BLaER1 treated with 17β-estradiol and CSF1 and Interleukin-3, amounts not matched to agents 10 nM and 100 nM (cell line): ENCODE results near the gene FAM241A.
"Not testable (repeated sequence)": the region's sequence is repeated elsewhere in the genome, so short reads cannot be mapped to it uniquely, and the experiment has no call there.

Experiments
- H3K27ac ChIP-seq, 11 experiments: shearing (Covaris generic); formaldehyde crosslinking; 2 replicates each; pipeline ENCODE4 v1.8.1; 2022
- H3K27me3 ChIP-seq, 11 experiments: shearing (Covaris generic); formaldehyde crosslinking; 2 replicates each; pipeline ENCODE4 v1.8.1; 2022
- H3K36me3 ChIP-seq, 11 experiments: shearing (Covaris generic); formaldehyde crosslinking; 2 replicates each; pipeline ENCODE4 v1.8.1; 2022
- H3K4me1 ChIP-seq, 10 experiments: shearing (Covaris generic); formaldehyde crosslinking; 2 replicates each; pipeline ENCODE4 v1.8.1; 2022
- H3K4me2 ChIP-seq, 11 experiments: shearing (Covaris generic); formaldehyde crosslinking; 2 replicates each; pipeline ENCODE4 v1.8.1; 2022
- H3K4me3 ChIP-seq, 10 experiments: shearing (Covaris generic); formaldehyde crosslinking; 2 replicates each; pipeline ENCODE4 v1.8.1; 2022
- H3K9ac ChIP-seq, 11 experiments: shearing (Covaris generic); formaldehyde crosslinking; 2 replicates each; pipeline ENCODE4 v1.8.1; 2022
- H3K9me3 ChIP-seq, 11 experiments: shearing (Covaris generic); formaldehyde crosslinking; replicated peaks in 1 of 11; 2 replicates each; pipeline ENCODE4 v1.8.1; 2022
- H4K20me1 ChIP-seq, 11 experiments: shearing (Covaris generic); formaldehyde crosslinking; 2 replicates each; pipeline ENCODE4 v1.8.1; 2022
- Cebpa-rat ChIP-seq, 11 experiments: shearing (Covaris generic); IDR thresholded peaks; 2 replicates each; pipeline ENCODE4 v1.8.1; 2022

Gene FAM241A

GRCh38 chr4:112145326-112145789, at the start of gene FAM241A:
Gene FAM241A (plus strand): TSS chr4:112145454. CDS start chr4:112145581, 127 bp downstream.
- H3K4me2 ChIP-seq: peak within 1 kb of the TSS; percentile 75 to 93 (median 85)
- H3K4me1 ChIP-seq: peaks cover 52 to 70% (median 55%) of the 10 kb centered on the region in 10 experiments
- peak within 1 kb of the TSS; percentile 84 to 100 (median 90) for H3K4me3 ChIP-seq
- no peaks in the 10 kb centered on the region for H3K9me3 ChIP-seq
- H4K20me1 ChIP-seq: peaks cover 0 to 16% (median 4%) of the 10 kb centered on the region in 11 experiments; a peak in 8 of 22 replicates
- H3K27ac ChIP-seq: peak within 1 kb of the TSS; percentile 67 to 92 (median 85)
- H3K36me3 ChIP-seq: peaks cover 0 to 4% (median 0%) of the 10 kb centered on the region in 11 experiments; a peak in 2 of 22 replicates
- no peak for TF ChIP-seq Cebpa-rat (IDR thresholded peaks at IDR 0.05)
- no peaks in the 10 kb centered on the region for H3K27me3 ChIP-seq
- peak within 1 kb of the TSS; percentile 82 to 94 (median 88) for H3K9ac ChIP-seq

GRCh38 chr4:112098841-112099530, 46.3 kb upstream of the FAM241A start:
- H3K4me2 ChIP-seq: no peak overlapping the region
- H3K4me1 ChIP-seq: peaks cover 0 to 16% (median 8%) of the 10 kb centered on the region in 10 experiments; a peak in 12 of 20 replicates
- no peaks in the 10 kb centered on the region for H3K36me3 ChIP-seq
- H3K27ac ChIP-seq: no peak overlapping the region
- no peaks in the 10 kb centered on the region for H3K27me3 ChIP-seq
- no peaks in the 10 kb centered on the region; a peak in 1 of 22 replicates for H4K20me1 ChIP-seq
- no peak for TF ChIP-seq Cebpa-rat (IDR thresholded peaks at IDR 0.05)
- no peaks in the 10 kb centered on the region for H3K9me3 ChIP-seq
- no peak overlapping the region for H3K4me3 ChIP-seq
- no peak overlapping the region for H3K9ac ChIP-seq

DNA sequence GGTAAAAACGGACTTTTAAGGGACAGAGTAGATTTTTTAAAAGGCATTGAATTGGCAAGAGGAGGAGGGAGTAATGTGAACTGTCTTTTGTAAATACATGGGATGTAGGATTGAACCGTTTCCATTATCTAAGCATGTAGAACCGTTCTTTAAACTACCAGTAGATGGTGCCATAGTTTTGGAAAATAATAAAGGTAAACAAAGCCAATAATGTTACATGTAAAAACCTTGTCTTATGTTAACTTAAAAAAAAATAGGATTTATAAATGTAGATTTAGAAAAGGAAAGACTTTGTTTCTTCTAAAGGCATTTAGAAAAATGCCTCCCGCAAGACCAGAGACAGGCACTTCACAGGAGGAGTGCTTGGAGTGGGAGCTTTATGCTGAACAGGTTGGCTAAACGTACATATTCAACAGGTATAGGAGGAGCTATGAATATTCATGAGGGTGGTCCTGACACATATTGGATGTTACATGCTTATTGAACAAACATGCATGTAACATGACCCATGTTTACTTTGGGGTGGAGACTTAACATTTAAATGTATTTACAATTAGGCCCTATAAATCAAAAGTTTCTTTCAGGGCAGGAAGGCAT, 45.5 kb upstream of the FAM241A start:
- Histone ChIP-seq H3K9ac (no peak overlapping the region), H3K4me2 (no peak overlapping the region; a peak in 1 of 22 replicates), H3K4me3 (no peak overlapping the region), H3K9me3 (no peaks in the 10 kb centered on the region), H3K4me1 (peaks cover 0 to 16% (median 8%) of the 10 kb centered on the region in 10 experiments; a peak in 12 of 20 replicates), H3K27ac (no peak overlapping the region), H3K27me3 (no peaks in the 10 kb centered on the region), H4K20me1 (no peaks in the 10 kb centered on the region), H3K36me3 (no peaks in the 10 kb centered on the region)
- TF ChIP-seq Cebpa-rat (IDR thresholded peaks at IDR 0.05): no peak

GRCh38 chr4:112102875-112103370, 42.3 kb upstream of the FAM241A start:
- H4K20me1 ChIP-seq: no peaks in the 10 kb centered on the region
- no peak overlapping the region for H3K4me3 ChIP-seq
- H3K4me1 ChIP-seq: peaks cover 0 to 16% (median 8%) of the 10 kb centered on the region in 10 experiments; a peak in 12 of 20 replicates
- H3K36me3 ChIP-seq: no peaks in the 10 kb centered on the region
- H3K4me2 ChIP-seq: no peak overlapping the region
- no peak overlapping the region for H3K9ac ChIP-seq
- TF ChIP-seq Cebpa-rat (IDR thresholded peaks at IDR 0.05): no peak
- H3K27ac ChIP-seq: no peak overlapping the region
- H3K27me3 ChIP-seq: no peaks in the 10 kb centered on the region
- no peaks in the 10 kb centered on the region for H3K9me3 ChIP-seq

- Histone ChIP-seq H3K4me1 (peaks cover 10 to 33% (median 23%) of the 10 kb centered on the region in 10 experiments), H3K9ac (no peak overlapping the region), H3K4me3 (no peak overlapping the region), H4K20me1 (no peaks in the 10 kb centered on the region), H3K36me3 (no peaks in the 10 kb centered on the region), H3K27me3 (no peaks in the 10 kb centered on the region), H3K9me3 (no peaks in the 10 kb centered on the region), H3K4me2 (no peak overlapping the region), H3K27ac (no peak overlapping the region)
- TF ChIP-seq Cebpa-rat (IDR thresholded peaks at IDR 0.05): no peak
These were observed 39.9 kb upstream of the FAM241A start for GRCh38 chr4:112105201-112105969.

DNA sequence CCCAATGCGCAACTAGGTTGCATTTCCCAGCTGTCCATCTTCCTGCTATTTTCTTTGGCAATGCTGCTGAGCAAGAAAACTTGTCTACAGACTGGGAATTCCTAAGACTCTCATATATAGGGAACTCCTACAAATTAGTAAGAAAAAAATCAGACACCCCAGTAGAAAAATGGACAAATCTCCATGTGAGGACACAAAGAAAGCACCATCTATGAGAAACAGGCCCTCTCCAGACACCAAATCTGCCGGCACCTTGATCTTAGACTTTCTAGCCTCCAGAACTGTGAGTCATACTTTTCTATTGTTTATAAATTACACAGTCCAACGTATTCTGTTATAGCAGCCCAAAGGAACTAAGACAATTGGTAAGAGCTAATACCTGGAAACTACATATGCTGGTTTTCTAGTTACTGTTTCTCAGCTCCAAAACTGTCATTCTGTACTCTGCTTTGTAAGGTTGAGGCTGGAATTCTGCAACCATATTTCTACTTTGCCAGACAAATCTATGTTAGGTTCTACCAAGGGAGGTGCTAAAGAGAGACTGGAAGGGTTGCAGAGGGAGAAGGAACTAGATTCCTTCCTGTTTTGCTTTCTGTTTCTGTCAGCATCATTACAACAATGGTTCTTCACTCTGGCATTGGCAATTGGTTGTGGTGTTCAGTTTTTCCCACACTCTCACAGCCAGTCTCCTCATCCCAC, 35.7 kb upstream of the FAM241A start:
- H3K4me1 ChIP-seq: peaks cover 13 to 39% (median 32%) of the 10 kb centered on the region in 10 experiments
- peak overlapping the region in 4 of 11 experiments; percentile 6 to 28 (median 22); a peak in 3 of 22 replicates for H3K9ac ChIP-seq
- no peaks in the 10 kb centered on the region for H3K27me3 ChIP-seq

DNA sequence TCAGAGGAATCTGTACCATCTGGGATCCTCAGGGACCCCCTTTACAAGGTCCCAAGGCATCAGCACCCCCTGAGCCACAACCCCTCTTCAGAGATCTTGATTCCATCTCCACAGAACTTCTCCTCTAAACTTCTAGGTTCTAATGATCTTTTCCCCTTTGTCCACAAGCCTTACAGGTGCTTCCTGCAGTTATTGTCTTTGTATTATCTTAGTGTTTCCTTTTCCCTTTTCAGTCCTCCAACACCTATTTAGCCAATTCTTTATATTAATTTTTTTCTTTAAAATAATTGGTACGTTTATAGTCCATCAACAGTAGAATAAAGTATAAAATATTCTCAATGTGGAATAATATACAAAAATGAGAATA, 35.2 kb upstream of the FAM241A start:
- H3K4me1 ChIP-seq: peaks cover 13 to 39% (median 32%) of the 10 kb centered on the region in 10 experiments
- H3K36me3 ChIP-seq: no peaks in the 10 kb centered on the region
- no peaks in the 10 kb centered on the region for H3K27me3 ChIP-seq
- no peak for TF ChIP-seq Cebpa-rat (IDR thresholded peaks at IDR 0.05)
- peak overlapping the region in 2 of 10 experiments; percentile 36 to 40; a peak in 4 of 20 replicates for H3K4me3 ChIP-seq
- peaks cover 0 to 18% (median 11%) of the 10 kb centered on the region in 11 experiments; a peak in 12 of 22 replicates for H3K9me3 ChIP-seq
- H3K27ac ChIP-seq: peak overlapping the region in 10 of 11 experiments; percentile 27 to 70 (median 58); a peak in 18 of 22 replicates
- H3K4me2 ChIP-seq: peak overlapping the region; percentile 50 to 91 (median 69)
- H4K20me1 ChIP-seq: no peaks in the 10 kb centered on the region
- peak overlapping the region in 4 of 11 experiments; percentile 6 to 28 (median 22); a peak in 4 of 22 replicates for H3K9ac ChIP-seq

More for the DNA sequence above, 35.7 kb upstream of the FAM241A start:
- Histone ChIP-seq H4K20me1 (no peaks in the 10 kb centered on the region), H3K9me3 (peaks cover 0 to 18% (median 11%) of the 10 kb centered on the region in 11 experiments; a peak in 12 of 22 replicates), H3K4me2 (peak overlapping the region; percentile 50 to 91 (median 69)), H3K36me3 (no peaks in the 10 kb centered on the region), H3K4me3 (peak overlapping the region in 2 of 10 experiments; percentile 36 to 40; a peak in 4 of 20 replicates), H3K27ac (peak overlapping the region in 10 of 11 experiments; percentile 27 to 70 (median 58); a peak in 18 of 22 replicates)
- no peak for TF ChIP-seq Cebpa-rat (IDR thresholded peaks at IDR 0.05)

DNA sequence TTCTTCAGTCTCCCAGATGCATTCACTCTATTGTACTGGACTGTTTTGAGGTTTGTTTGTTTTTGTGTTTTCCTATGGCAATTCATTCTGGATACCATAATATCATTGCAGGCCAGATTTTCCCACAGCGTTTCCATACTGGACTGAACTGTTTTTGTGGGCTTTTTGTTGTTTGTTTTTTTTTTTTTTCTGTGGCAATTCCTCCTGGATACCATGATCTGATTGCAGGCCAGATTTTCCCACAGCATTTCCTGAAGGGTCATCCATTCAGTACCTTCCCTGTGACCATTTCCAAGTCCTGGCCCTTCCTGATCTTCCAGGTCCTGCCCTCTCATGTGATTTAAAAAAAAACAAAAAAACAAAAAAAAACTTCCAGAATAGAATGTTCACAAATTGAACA, 33.9 kb upstream of the FAM241A start:
- peaks cover 13 to 39% (median 32%) of the 10 kb centered on the region in 10 experiments for H3K4me1 ChIP-seq
- no peaks in the 10 kb centered on the region for H3K27me3 ChIP-seq
- H3K36me3 ChIP-seq: no peaks in the 10 kb centered on the region
- H3K9me3 ChIP-seq: peaks cover 0 to 18% (median 11%) of the 10 kb centered on the region in 11 experiments; a peak in 12 of 22 replicates
- no peak for TF ChIP-seq Cebpa-rat (IDR thresholded peaks at IDR 0.05)
- no peak overlapping the region for H3K27ac ChIP-seq
- H4K20me1 ChIP-seq: no peaks in the 10 kb centered on the region
- H3K4me3 ChIP-seq: no peak overlapping the region; a peak in 1 of 20 replicates
- peak overlapping the region in 5 of 11 experiments; percentile 30 to 49 (median 44); a peak in 8 of 22 replicates for H3K4me2 ChIP-seq
- H3K9ac ChIP-seq: no peak overlapping the region

DNA sequence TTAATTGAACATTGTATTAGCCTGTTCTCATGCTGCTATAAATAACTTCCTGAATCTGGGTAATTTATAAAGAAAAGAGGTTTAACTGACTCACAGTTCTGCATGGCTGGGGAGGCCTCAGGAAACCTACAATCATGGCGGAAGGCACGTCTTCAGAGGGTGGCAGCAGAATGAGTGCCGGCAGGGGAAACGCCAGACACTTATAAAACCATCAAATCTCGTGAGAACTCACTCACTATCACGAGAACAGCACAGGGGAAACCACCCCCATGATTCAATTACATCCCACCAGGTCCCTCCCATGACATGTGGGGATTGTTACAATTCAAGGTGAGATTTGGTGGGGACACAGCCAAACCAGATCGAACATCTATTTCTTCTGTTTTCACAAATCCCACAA, 33.2 kb upstream of the FAM241A start:
- H3K4me1 ChIP-seq: peaks cover 13 to 39% (median 32%) of the 10 kb centered on the region in 10 experiments
- H4K20me1 ChIP-seq, H3K27ac ChIP-seq, H3K9ac ChIP-seq, H3K27me3 ChIP-seq, H3K36me3 ChIP-seq: not testable (repeated sequence)
- H3K4me2 ChIP-seq: peak overlapping the region in 7 of 11 experiments; percentile 5 to 49 (median 31); a peak in 10 of 22 replicates
- H3K9me3 ChIP-seq: peaks cover 0 to 18% (median 11%) of the 10 kb centered on the region in 11 experiments; a peak in 12 of 22 replicates
- H3K4me3 ChIP-seq: 0 out of 20 replicates have a peak overlapping the region, but pooled peaks of 1 of the 10 experiments have one; percentile 6
